Trophoblast cell (in vitro differentiated cells and primary cell): ENCODE results near the gene LRRIQ3. TPM values are rescaled to one million over a fixed set of nuclear protein-coding genes. Genes with fewer than 3 reads are reported as not detected.

Source experiments
- DNase-seq, 2 donors: peaks; one replicate each; pipeline ENCODE4 v3.0.0-alpha.2; 2016
- H2AFZ ChIP-seq: 2 replicates; pipeline ENCODE4 v1.6.1; 2013; ENCODE audit warnings: low read length, moderate library complexity, mild to moderate bottlenecking; ENCODE audit not compliant: insufficient read depth, poor library complexity
- H2AK5ac ChIP-seq: 2 replicates; pipeline ENCODE4 v1.6.1; 2013; ENCODE audit warnings: mild to moderate bottlenecking, low read length
- H2BK120ac ChIP-seq: 2 replicates; pipeline ENCODE4 v1.6.1; 2013; ENCODE audit warnings: low read length, mild to moderate bottlenecking, moderate library complexity; ENCODE audit not compliant: insufficient read depth, poor library complexity
- H2BK12ac ChIP-seq: 2 replicates; pipeline ENCODE4 v1.6.1; 2013; ENCODE audit warnings: mild to moderate bottlenecking, low read length, moderate library complexity
- H2BK5ac ChIP-seq: 2 replicates; pipeline ENCODE4 v1.6.1; 2013; ENCODE audit warnings: low read length, low read depth, moderate library complexity, mild to moderate bottlenecking; ENCODE audit not compliant: poor library complexity
- H3K14ac ChIP-seq: 2 replicates; pipeline ENCODE4 v1.6.1; 2013; ENCODE audit warnings: mild to moderate bottlenecking, low read length
- H3K18ac ChIP-seq: 2 replicates; pipeline ENCODE4 v1.6.1; 2013; ENCODE audit warnings: mild to moderate bottlenecking, low read length
- H3K23ac ChIP-seq: 2 replicates; pipeline ENCODE4 v1.6.1; 2013; ENCODE audit warnings: low read length
- H3K27ac ChIP-seq: 2 replicates; pipeline ENCODE4 v1.5.1; 2013; ENCODE audit warnings: low read depth, mild to moderate bottlenecking, inconsistent platforms, low read length, moderate library complexity
- H3K27me3 ChIP-seq: 2 replicates; pipeline ENCODE4 v1.6.1; 2013; ENCODE audit warnings: inconsistent platforms, mild to moderate bottlenecking, low read length, moderate library complexity; ENCODE audit not compliant: insufficient read depth
- H3K36me3 ChIP-seq, 2 experiments: 1 replicate in 1 of 2; 2 replicates in 1 of 2; pipeline ENCODE4 v1.6.1; 2013; ENCODE audit warnings: low read length in 2 of 2, mild to moderate bottlenecking in 2 of 2, moderate library complexity in 1 of 2; ENCODE audit not compliant: insufficient read depth in 2 of 2, control insufficient read depth in 1 of 2
- H3K4ac ChIP-seq: 2 replicates; pipeline ENCODE4 v1.6.1; 2013; ENCODE audit warnings: low read depth, mild to moderate bottlenecking, low read length, moderate library complexity
- H3K4me1 ChIP-seq, 2 experiments: 1 replicate in 1 of 2; 2 replicates in 1 of 2; pipeline ENCODE4 v1.6.1; 2013; ENCODE audit warnings: low read length in 2 of 2, mild to moderate bottlenecking in 2 of 2, moderate library complexity in 1 of 2; ENCODE audit not compliant: insufficient read depth in 2 of 2, control insufficient read depth in 1 of 2
- H3K4me2 ChIP-seq: 2 replicates; pipeline ENCODE4 v1.6.1; 2013; ENCODE audit warnings: inconsistent platforms, mild to moderate bottlenecking, low read length, moderate library complexity
- H3K4me3 ChIP-seq: 2 replicates; pipeline ENCODE4 v1.5.1; 2013; ENCODE audit warnings: mild to moderate bottlenecking, low read depth, low read length, inconsistent platforms
- H3K79me1 ChIP-seq: one replicate; pipeline ENCODE4 v1.6.1; 2013; ENCODE audit warnings: low read length
- H3K79me2 ChIP-seq: 2 replicates; pipeline ENCODE4 v1.6.1; 2013; ENCODE audit warnings: low read length, mild to moderate bottlenecking; ENCODE audit not compliant: control insufficient read depth, insufficient read depth, poor library complexity
- H3K9ac ChIP-seq: 2 replicates; pipeline ENCODE4 v1.6.1; 2013; ENCODE audit warnings: mild to moderate bottlenecking, low read length
- H3K9me3 ChIP-seq: 2 replicates; pipeline ENCODE4 v1.6.1; 2013; ENCODE audit warnings: low read depth, mild to moderate bottlenecking, control low read depth, inconsistent platforms, low read length; ENCODE audit not compliant: insufficient read depth
- H4K12ac ChIP-seq: 2 replicates; pipeline ENCODE4 v1.6.1; 2013; ENCODE audit warnings: low read depth, mild to moderate bottlenecking, low read length, moderate library complexity
- H4K8ac ChIP-seq: 2 replicates; pipeline ENCODE4 v1.6.1; 2013; ENCODE audit warnings: low read depth, mild to moderate bottlenecking, low read length, moderate library complexity
- H4K91ac ChIP-seq: one replicate; pipeline ENCODE4 v1.6.1; 2013; ENCODE audit warnings: low read depth, mild to moderate bottlenecking, low read length, moderate library complexity
- WGBS: extraction: QIAGEN DNeasy Blood & Tissue Kit; methylation state at CpG from one replicate; pipeline ENCODE4 v1.1.7; 2013; ENCODE audit warnings: missing lambda C conversion rate; ENCODE audit not compliant: insufficient read length, insufficient coverage; ENCODE audit errors: extremely low coverage; 5-methylcytosine and 5-hydroxymethylcytosine counted together
- polyA plus RNA-seq: library from polyadenylated mRNA; stranded (reverse); fragments of 200-250 nt; gene quantifications from 2 replicates; pipeline ENCODE4 v1.2.3, GENCODE V29; 2013

Gene LRRIQ3
- 0.18 and 0.25 TPM in 2 replicates for polyA plus RNA-seq

GRCh38 chr1:74197657-74198552 lies at the start of gene LRRIQ3, which contains the start of gene FPGT:
LRRIQ3 (minus strand) TSS chr1:74198176; CDS start chr1:74183684, 14,492 bp downstream.
FPGT (plus strand) TSS chr1:74198242; CDS start chr1:74198279, 37 bp downstream.
- Histone ChIP-seq H3K36me3 (no peaks in the 10 kb centered on the region), H3K79me2 (peaks cover 2% of the 10 kb centered on the region), H2BK5ac (no peak within 1 kb of the TSS), H3K23ac (no peak within 1 kb of the TSS), H3K18ac (peak within 1 kb of the TSS; percentile 23), H4K12ac (peak within 1 kb of the TSS; percentile 92), H3K14ac (peak within 1 kb of the TSS; percentile 56), H4K91ac (peak within 1 kb of the TSS; percentile 23), H3K9ac (peak within 1 kb of the TSS; percentile 84), H3K27me3 (no peaks in the 10 kb centered on the region), H3K4me3 (peak within 1 kb of the TSS; percentile 79), H2AFZ (peak within 1 kb of the TSS; percentile 89), H2BK120ac (no peak within 1 kb of the TSS), H3K4me1 (peaks cover 2% of the 10 kb centered on the region in 2 experiments), H4K8ac (peak within 1 kb of the TSS; percentile 95), H2AK5ac (no peak within 1 kb of the TSS), H2BK12ac (no peak within 1 kb of the TSS), H3K9me3 (peaks cover 1% of the 10 kb centered on the region), H3K4me2 (peak within 1 kb of the TSS; percentile 83), H3K79me1 (peaks cover 5% of the 10 kb centered on the region), H3K4ac (no peak within 1 kb of the TSS), H3K27ac (peak within 1 kb of the TSS; percentile 28)
- peak; percentile 97 to 99 for DNase-seq
- WGBS, result no CpG with 5 or more reads among the region's 41 CpGs

- Histone ChIP-seq H3K18ac (no peak overlapping the region), H3K9me3 (peaks cover 6% of the 10 kb centered on the region), H3K79me2 (no peaks in the 10 kb centered on the region), H3K4me2 (no peak overlapping the region), H4K12ac (no peak overlapping the region), H3K14ac (no peak overlapping the region), H3K4ac (no peak overlapping the region), H3K79me1 (peaks cover 5% of the 10 kb centered on the region), H4K91ac (no peak overlapping the region), H3K27me3 (no peaks in the 10 kb centered on the region), H3K36me3 (peaks cover 0 to 2% of the 10 kb centered on the region in 2 experiments), H3K23ac (no peak overlapping the region), H2BK12ac (no peak overlapping the region), H3K9ac (no peak overlapping the region), H3K27ac (peak overlapping the region; percentile 64), H3K4me3 (no peak overlapping the region), H4K8ac (no peak overlapping the region), H2AFZ (no peak overlapping the region), H2BK120ac (no peak overlapping the region), H3K4me1 (peaks cover 4% of the 10 kb centered on the region in 2 experiments), H2AK5ac (no peak overlapping the region), H2BK5ac (no peak overlapping the region)
- WGBS, result no CpG with 5 or more reads among the region's 2 CpGs
- no peak for DNase-seq
Measured at GRCh38 chr1:74246315-74246714, 48.3 kb upstream of the LRRIQ3 start.

- Histone ChIP-seq H3K4ac (no peak overlapping the region), H3K79me2 (no peaks in the 10 kb centered on the region), H3K4me2 (no peak overlapping the region), H3K9me3 (peaks cover 6% of the 10 kb centered on the region), H2AK5ac (no peak overlapping the region), H3K4me3 (no peak overlapping the region), H4K91ac (no peak overlapping the region), H3K27me3 (no peaks in the 10 kb centered on the region), H4K8ac (no peak overlapping the region), H2BK5ac (no peak overlapping the region), H3K9ac (no peak overlapping the region), H3K14ac (no peak overlapping the region), H3K18ac (no peak overlapping the region), H2BK120ac (no peak overlapping the region), H3K79me1 (peaks cover 5% of the 10 kb centered on the region), H2BK12ac (no peak overlapping the region), H2AFZ (no peak overlapping the region), H3K36me3 (peaks cover 0 to 2% of the 10 kb centered on the region in 2 experiments), H3K23ac (no peak overlapping the region), H3K4me1 (peaks cover 4% of the 10 kb centered on the region in 2 experiments), H3K27ac (peak overlapping the region; percentile 56), H4K12ac (no peak overlapping the region)
- no CpG with 5 or more reads among the region's 2 CpGs for WGBS
- DNase-seq, result no peak
Measured at GRCh38 chr1:74245168-74245772, 47.3 kb upstream of the LRRIQ3 start.

GRCh38 chr1:74237787-74238186 lies 39.8 kb upstream of the LRRIQ3 start:
- Histone ChIP-seq H3K27me3 (no peaks in the 10 kb centered on the region), H2AFZ (no peak overlapping the region), H3K4me2 (no peak overlapping the region), H4K8ac (no peak overlapping the region), H2BK120ac (no peak overlapping the region), H3K4ac (no peak overlapping the region), H3K27ac (no peak overlapping the region), H3K79me1 (no peaks in the 10 kb centered on the region), H3K9ac (no peak overlapping the region), H3K79me2 (no peaks in the 10 kb centered on the region), H3K9me3 (no peaks in the 10 kb centered on the region), H2BK12ac (no peak overlapping the region), H4K12ac (no peak overlapping the region), H4K91ac (no peak overlapping the region), H3K4me3 (no peak overlapping the region), H3K14ac (no peak overlapping the region), H2AK5ac (no peak overlapping the region), H3K23ac (no peak overlapping the region), H3K18ac (no peak overlapping the region), H3K4me1 (no peaks in the 10 kb centered on the region), H2BK5ac (no peak overlapping the region), H3K36me3 (no peaks in the 10 kb centered on the region)
- no CpG with 5 or more reads among the region's 4 CpGs for WGBS
- DNase-seq, result no peak
